K562 (cell line): ENCODE measurements around the gene ATP5ME. TPM values are rescaled to one million over a fixed set of nuclear protein-coding genes. Genes with fewer than 3 reads are reported as not detected.

Experiments
- ATF1 ChIP-seq, 2 experiments: fragments of 450-650 bp in 1 of 2; IDR thresholded peaks; 2 replicates each; pipeline ENCODE4 v1.6.1; 2016; ENCODE audit warnings: missing compliant biosample characterization in 1 of 2, missing genetic modification characterization in 1 of 2
- BDP1 ChIP-seq: IDR thresholded peaks from 3 replicates; pipeline ENCODE4 v1.6.1; 2011; ENCODE audit not compliant: insufficient read length, insufficient read depth
- CHD2 ChIP-seq: IDR thresholded peaks from 2 replicates; pipeline ENCODE4 v1.6.1; 2011; ENCODE audit warnings: low read depth, low read length
- ERF ChIP-seq: fragments of 450-650 bp; formaldehyde crosslinking; IDR thresholded peaks from 2 replicates; pipeline ENCODE4 v1.4.0; 2020; ENCODE audit warnings: mild to moderate bottlenecking, mixed read lengths
- ETV1 ChIP-seq: fragments of 450-650 bp; conservative IDR thresholded peaks from 2 replicates; pipeline ENCODE4 v1.6.1; 2016; ENCODE audit warnings: missing genetic modification characterization, control low read depth, low read depth, missing compliant biosample characterization
- FIP1L1 ChIP-seq: fragments of 200-400 bp; formaldehyde crosslinking; IDR thresholded peaks from 2 replicates; pipeline ENCODE4 v1.6.1; 2018; ENCODE audit warnings: mild to moderate bottlenecking, low read depth, low read length; ENCODE audit not compliant: poor library complexity, severe bottlenecking
- HOXB6 ChIP-seq: fragments of 250-450 bp; sonication (Bioruptor Pico); IDR thresholded peaks from 2 replicates; pipeline ENCODE4 v1.5.1; 2022; ENCODE audit warnings: mild to moderate bottlenecking, borderline replicate concordance
- KDM2B ChIP-seq: fragments of 250-450 bp; sonication (Bioruptor Pico); IDR thresholded peaks from 2 replicates; pipeline ENCODE4 v1.8.0; 2021; ENCODE audit warnings: mild to moderate bottlenecking, moderate library complexity
- MTA3 ChIP-seq: fragments of 450-650 bp; formaldehyde crosslinking; IDR thresholded peaks from 2 replicates; pipeline ENCODE4 v1.6.1; 2017; ENCODE audit warnings: mild to moderate bottlenecking, borderline replicate concordance
- PHF8 ChIP-seq: fragments of 200-600 bp; sonication (generic); IDR thresholded peaks from 2 replicates; pipeline ENCODE4 v1.6.1; 2012; ENCODE audit warnings: mixed run types, mild to moderate bottlenecking, inconsistent platforms, low read length, moderate library complexity, borderline replicate concordance
- POLR2H ChIP-seq: IDR thresholded peaks from 2 replicates; pipeline ENCODE4 v1.6.1; 2016; ENCODE audit warnings: missing genetic modification characterization, low read depth, mild to moderate bottlenecking, control low read depth, missing compliant biosample characterization, moderate library complexity
- RFX1 ChIP-seq: fragments of 450-650 bp; IDR thresholded peaks from 2 replicates; pipeline ENCODE4 v1.6.1; 2016; ENCODE audit warnings: mild to moderate bottlenecking, moderate library complexity
- SAP30 ChIP-seq: fragments of 200-600 bp; sonication (generic); IDR thresholded peaks from 2 replicates; pipeline ENCODE4 v1.6.1; 2012; ENCODE audit warnings: borderline replicate concordance, low read depth, mild to moderate bottlenecking, moderate library complexity, low read length, control low read depth, inconsistent platforms; ENCODE audit not compliant: insufficient read depth, poor library complexity, severe bottlenecking
- STAT5B ChIP-seq: fragments of 250-450 bp; sonication (Bioruptor Pico); IDR thresholded peaks from 2 replicates; pipeline ENCODE4 v1.8.0; 2021; ENCODE audit warnings: mild to moderate bottlenecking, inconsistent platforms
- TAF1 ChIP-seq: IDR thresholded peaks from 2 replicates; pipeline ENCODE4 v1.6.1; 2011; ENCODE audit warnings: mild to moderate bottlenecking, low read length, moderate library complexity; ENCODE audit not compliant: insufficient read depth, control insufficient read depth, severe bottlenecking; ENCODE audit errors: extremely low read depth
- TBP ChIP-seq: optimal IDR thresholded peaks from 2 replicates; pipeline ENCODE3; 2011; ENCODE audit warnings: low read depth, low read length, improper control_type of control experiment
- ZBTB17 ChIP-seq: fragments of 450-650 bp; formaldehyde crosslinking; IDR thresholded peaks from 2 replicates; pipeline ENCODE4 v1.4.0; 2020; ENCODE audit warnings: mild to moderate bottlenecking
- ZKSCAN1 ChIP-seq: fragments of 150-350 bp; IDR thresholded peaks from 2 replicates; pipeline ENCODE4 v1.6.1; 2016; ENCODE audit warnings: low read depth, low read length
- ZNF217 ChIP-seq: sonication (generic); formaldehyde crosslinking; IDR thresholded peaks from 2 replicates; pipeline ENCODE4 v1.8.0; 2022; ENCODE audit warnings: mild to moderate bottlenecking, missing genetic modification reagents
- polyA plus RNA-seq, 8 experiments: library from polyadenylated mRNA; depleted of rRNA in 4 of 8; stranded (reverse) in 5 of 8; unstranded in 3 of 8; fragments of >200 nt; fragmentation: Nextera tagmentation in 2 of 8; fragmentation: Illumina TruSeq in 1 of 8; extraction: Ambion mirVana in 2 of 8; extraction: Trizol in 1 of 8; gene quantifications; 2 replicates each; pipeline versions ENCODE4 v1.2.1 to v1.2.3, GENCODE V29; 2011 to 2014; ENCODE audit warnings: inconsistent platforms in 1 of 8, missing spikeins in 1 of 8
- total RNA-seq, 7 experiments: library from RNA; depleted of rRNA in 6 of 7; stranded (reverse); fragments of >200 nt in 6 of 7; fragmentation: Illumina TruSeq in 2 of 7; extraction: Trizol in 2 of 7; gene quantifications; 2 replicates each; pipeline versions ENCODE4 v1.2.1 to v1.2.3, GENCODE V29; 2011 to 2021; ENCODE audit warnings: low replicate concordance in 1 of 7
- TF ChIP-seq, protein P1 (sequence below): fragments of 450-650 bp; IDR thresholded peaks from 2 replicates; pipeline ENCODE4 v1.7.1; 2018; ENCODE audit warnings: mild to moderate bottlenecking, low read depth; ENCODE audit not compliant: partially characterized antibody
- TF ChIP-seq, protein P2 (sequence below), 3 experiments: IDR thresholded peaks in 2 of 3; conservative IDR thresholded peaks in 1 of 3; 2 replicates each; pipeline ENCODE4 v1.5.1; 2011 to 2012; ENCODE audit warnings: low read length in 3 of 3, mild to moderate bottlenecking in 3 of 3, control low read depth in 2 of 3, improper control_type of control experiment in 1 of 3, inconsistent platforms in 1 of 3, low read depth in 1 of 3, mixed read lengths in 1 of 3, moderate library complexity in 1 of 3; ENCODE audit not compliant: insufficient read depth in 2 of 3

The ATP5ME gene
- total and polyA plus RNA-seq, 9 of the 15 experiments (the other 6 are each of a cell fraction or from before 2014, with no cell fraction given), result 509 to 2,480 (median 887) TPM

DNA sequence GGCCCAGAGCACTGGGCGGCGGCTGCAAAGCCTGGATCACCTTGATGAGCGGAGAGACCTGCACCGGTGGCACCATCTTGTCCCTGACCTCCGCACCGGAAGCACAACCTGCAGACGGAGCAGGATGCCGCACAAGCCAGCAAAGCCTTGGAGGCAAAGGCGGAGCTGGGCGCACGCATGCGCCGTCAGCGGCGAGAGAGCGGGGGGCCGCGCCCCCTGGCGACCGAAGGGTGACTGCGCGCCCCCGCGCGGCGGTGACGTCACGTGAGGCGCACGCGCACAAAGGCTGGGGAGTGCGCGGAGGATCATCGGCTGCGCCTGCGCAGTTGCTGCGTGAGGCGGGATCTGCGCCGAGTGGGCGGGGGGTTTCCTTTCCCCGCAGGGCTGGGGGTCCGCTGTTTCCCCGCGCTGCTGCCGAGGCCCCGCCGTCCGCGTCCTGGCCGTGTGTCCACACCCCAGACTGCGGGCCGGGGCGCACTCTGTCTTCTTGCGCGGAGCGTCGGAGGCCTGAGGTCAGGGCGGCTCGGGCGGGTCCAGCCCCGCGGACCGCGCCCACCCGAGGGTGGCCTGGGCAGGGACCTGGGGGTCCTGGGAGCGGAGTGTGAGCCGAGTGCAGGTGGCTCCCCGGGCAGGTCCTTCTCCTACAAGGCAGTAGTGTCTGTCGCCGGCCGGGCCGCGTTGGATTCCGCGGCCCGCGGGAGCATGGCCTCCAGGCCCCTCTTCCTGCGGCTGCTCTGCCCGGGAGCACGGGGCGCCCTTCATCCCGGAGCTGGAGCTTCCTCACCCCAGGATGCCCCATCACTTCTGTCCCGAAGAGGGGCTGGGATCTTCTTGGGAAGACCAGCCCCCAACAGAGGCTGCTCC is at the start of gene ATP5ME, which contains the start of gene MYL5 (continued):
- TF ChIP-seq STAT5B, result no peak
- no peak for TF ChIP-seq ZBTB17 (CRISPR knock-in tag)
- TF ChIP-seq ETV1 (tag), result peak; percentile 68
- TF ChIP-seq, protein P1, sequence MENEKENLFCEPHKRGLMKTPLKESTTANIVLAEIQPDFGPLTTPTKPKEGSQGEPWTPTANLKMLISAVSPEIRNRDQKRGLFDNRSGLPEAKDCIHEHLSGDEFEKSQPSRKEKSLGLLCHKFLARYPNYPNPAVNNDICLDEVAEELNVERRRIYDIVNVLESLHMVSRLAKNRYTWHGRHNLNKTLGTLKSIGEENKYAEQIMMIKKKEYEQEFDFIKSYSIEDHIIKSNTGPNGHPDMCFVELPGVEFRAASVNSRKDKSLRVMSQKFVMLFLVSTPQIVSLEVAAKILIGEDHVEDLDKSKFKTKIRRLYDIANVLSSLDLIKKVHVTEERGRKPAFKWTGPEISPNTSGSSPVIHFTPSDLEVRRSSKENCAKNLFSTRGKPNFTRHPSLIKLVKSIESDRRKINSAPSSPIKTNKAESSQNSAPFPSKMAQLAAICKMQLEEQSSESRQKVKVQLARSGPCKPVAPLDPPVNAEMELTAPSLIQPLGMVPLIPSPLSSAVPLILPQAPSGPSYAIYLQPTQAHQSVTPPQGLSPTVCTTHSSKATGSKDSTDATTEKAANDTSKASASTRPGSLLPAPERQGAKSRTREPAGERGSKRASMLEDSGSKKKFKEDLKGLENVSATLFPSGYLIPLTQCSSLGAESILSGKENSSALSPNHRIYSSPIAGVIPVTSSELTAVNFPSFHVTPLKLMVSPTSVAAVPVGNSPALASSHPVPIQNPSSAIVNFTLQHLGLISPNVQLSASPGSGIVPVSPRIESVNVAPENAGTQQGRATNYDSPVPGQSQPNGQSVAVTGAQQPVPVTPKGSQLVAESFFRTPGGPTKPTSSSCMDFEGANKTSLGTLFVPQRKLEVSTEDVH, result peak; percentile 75
- 0 out of 2 replicates have a peak, but pooled peaks have one; percentile 64 for TF ChIP-seq ERF (CRISPR knock-in tag)
- no peak for TF ChIP-seq POLR2H
- TF ChIP-seq TBP, result peak; percentile 90
- TF ChIP-seq, protein P2, sequence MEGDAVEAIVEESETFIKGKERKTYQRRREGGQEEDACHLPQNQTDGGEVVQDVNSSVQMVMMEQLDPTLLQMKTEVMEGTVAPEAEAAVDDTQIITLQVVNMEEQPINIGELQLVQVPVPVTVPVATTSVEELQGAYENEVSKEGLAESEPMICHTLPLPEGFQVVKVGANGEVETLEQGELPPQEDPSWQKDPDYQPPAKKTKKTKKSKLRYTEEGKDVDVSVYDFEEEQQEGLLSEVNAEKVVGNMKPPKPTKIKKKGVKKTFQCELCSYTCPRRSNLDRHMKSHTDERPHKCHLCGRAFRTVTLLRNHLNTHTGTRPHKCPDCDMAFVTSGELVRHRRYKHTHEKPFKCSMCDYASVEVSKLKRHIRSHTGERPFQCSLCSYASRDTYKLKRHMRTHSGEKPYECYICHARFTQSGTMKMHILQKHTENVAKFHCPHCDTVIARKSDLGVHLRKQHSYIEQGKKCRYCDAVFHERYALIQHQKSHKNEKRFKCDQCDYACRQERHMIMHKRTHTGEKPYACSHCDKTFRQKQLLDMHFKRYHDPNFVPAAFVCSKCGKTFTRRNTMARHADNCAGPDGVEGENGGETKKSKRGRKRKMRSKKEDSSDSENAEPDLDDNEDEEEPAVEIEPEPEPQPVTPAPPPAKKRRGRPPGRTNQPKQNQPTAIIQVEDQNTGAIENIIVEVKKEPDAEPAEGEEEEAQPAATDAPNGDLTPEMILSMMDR (IDR thresholded peaks at IDR 0.05 in 2 of 3, conservative IDR thresholded peaks at IDR 0.05 in 1 of 3; ENCODE audit: insufficient read depth in 2 of 3, low read depth in 1 of 3, low read length in 3 of 3), result peak; percentile 92 to 100 (median 99)
- peak; percentile 93 for TF ChIP-seq FIP1L1
- TF ChIP-seq ZNF217 (CRISPR knock-in tag), result no peak
- TF ChIP-seq BDP1, result no peak
- no peak for TF ChIP-seq SAP30
- peak; percentile 39 for TF ChIP-seq KDM2B (CRISPR knock-in tag)
- TF ChIP-seq HOXB6 (CRISPR knock-in tag), result no peak
- TF ChIP-seq CHD2, result peak; percentile 33; the same call in 1 of the 2 replicates
- TF ChIP-seq ZKSCAN1, result peak; percentile 24; the same call in 1 of the 2 replicates
- TF ChIP-seq MTA3, result peak; percentile 72; the same call in 1 of the 2 replicates
- peak; percentile 80; the same call in 1 of the 2 replicates for TF ChIP-seq PHF8
- TF ChIP-seq TAF1, result peak; percentile 94
- TF ChIP-seq RFX1, result no peak
- TF ChIP-seq ATF1 (CRISPR knock-in tag; IDR thresholded peaks at IDR 0.05), result peak; percentile 78
- TF ChIP-seq ATF1 (tag; IDR thresholded peaks at IDR 0.05), result peak; percentile 99
